GM19395 (cell line): ENCODE data around the gene SPATA18.
"Not testable (repeated sequence)": the region's sequence is repeated elsewhere in the genome, so short reads cannot be mapped to it uniquely, and the experiment has no call there.

Experiments
- ATAC-seq: cut with Tn5 transposase; IDR thresholded peaks from one replicate; pipeline ENCODE4 v1.9.1; 2021; ENCODE audit warnings: mild to moderate bottlenecking, moderate library complexity; ENCODE audit not compliant: unreplicated experiment

The SPATA18 gene

DNA sequence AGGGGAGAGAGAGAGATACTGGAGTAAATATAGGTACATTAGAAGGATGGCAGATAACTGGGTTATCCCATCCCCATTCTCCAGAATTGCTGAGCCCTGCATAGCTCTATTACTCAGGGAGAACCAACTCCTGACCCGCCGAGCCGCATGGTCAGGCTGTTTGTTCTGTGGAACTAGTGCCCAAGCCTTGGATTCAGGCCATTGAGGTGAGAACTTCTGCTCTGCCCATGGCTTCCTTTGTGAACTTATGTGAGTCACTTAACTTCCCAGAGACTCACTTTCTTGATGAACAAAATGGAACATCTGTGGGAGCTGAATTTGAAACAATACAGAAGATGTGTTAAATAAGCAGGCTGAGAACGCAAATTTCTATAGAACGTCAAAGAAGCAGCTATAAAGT is 54.2 kb downstream of the SPATA18 start:
- ATAC-seq = no peak

DNA sequence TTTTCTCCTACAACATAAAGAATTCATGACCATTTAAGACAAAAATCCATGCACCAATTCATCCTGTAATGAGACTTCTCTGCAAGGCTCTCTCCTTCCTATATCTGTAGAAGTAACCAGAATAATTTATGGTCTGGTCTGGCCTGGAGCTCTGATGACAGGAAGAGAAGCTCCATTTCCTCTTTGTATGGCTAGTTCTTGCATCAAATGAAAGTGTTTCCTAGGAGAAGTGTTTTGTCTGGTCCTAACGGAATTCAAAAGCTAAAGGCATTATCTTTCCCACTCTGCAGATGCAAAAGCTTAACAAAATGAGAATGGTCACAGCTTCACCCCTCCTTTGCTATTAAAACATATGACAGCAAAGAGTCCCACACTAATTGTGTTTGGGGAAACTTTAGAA is 55.1 kb downstream of the SPATA18 start:
- no peak for ATAC-seq

DNA sequence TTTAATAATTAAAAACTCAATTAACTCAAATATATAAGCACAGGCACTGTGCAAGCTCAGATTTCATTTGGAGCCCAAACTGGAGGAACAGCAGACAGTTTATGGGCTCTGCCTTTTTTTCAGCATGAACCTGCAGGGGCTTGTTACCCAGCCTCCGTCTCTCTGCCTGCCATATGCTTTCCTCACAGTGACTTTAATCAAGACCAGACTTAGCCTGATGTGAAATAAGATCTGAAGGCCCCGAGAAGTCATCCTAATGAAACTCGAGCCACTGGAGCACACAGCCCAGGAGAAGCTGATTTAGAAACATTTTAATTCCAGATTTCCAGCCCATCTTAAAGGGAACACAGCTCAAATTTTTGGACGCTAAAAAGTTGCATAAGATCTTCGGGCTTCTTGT is 55.6 kb downstream of the SPATA18 start:
- no peak for ATAC-seq

DNA sequence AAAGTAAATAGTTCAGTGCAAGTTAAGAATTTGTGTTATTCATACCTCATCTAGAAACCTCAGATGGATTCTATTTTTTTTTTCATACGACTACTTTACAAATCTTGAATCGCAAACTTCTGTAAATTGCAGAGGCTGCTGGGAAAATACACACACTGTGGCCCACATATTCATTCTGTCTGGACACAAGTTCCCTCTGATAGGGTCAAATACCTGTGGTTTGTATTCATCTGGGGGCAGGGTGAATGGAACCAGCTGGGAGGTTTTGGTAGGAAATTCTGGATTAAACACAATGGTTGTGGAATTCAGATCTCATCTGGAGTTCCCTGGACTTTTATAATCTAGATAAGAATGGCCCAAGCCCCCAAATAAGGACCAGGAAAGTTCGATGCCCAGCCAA is 56.2 kb downstream of the SPATA18 start:
- no peak for ATAC-seq

DNA sequence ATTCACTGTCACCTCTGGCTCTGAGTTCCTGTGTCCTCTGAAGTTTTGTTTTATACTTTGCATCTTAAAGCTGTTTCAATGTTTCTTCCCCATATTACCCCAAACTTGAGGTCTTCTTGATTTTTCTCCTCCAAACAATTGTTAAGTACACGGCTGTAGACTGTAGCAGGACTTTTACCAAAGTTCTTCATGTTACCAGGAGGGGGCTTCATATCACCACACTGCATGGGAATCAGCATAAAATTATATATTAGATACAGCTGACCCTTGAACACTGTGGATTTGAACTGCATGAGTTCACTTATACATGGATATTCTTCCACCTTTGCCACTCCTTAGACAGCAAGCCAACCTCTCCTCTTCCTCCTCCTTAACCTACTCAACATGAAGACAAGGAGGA is 56.6 kb downstream of the SPATA18 start:
- ATAC-seq = no peak

DNA sequence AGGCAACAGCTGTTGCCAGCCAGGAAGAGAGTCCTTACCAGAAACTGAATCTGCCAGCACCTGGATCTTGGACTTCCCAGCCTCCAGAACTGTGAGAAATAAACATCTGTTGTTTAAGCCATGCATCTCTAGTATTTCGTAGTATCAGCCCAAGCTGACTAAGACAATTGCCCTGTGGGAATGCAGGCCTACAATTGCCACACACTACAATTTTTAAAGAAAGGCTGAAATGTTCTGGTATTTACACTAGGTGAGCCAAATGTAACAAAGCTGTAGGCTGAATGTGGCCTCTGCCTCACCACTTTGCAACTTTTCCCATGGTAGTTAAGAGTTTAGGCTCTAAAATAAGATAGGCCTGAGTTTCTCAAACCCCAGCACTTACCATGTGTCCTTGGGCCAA is 59.1 kb downstream of the SPATA18 start:
- ATAC-seq = no peak

DNA sequence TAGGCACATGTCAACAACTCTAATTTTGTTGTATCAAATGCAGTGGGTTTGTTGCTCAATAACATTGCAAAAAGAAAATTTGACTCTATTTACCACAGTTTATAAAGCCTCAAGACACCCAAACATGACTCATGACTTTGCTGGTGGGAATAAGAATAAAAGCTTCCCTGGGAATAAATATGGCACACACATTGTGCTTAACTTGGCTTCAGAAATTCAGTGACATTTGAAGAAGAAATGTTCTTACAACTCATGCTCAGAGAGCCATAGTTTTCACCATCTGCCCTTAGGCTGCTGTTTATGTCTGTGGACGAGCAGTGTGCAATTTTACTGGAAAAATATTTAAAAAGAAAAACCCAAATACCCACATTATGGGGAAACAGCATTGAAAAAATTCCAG is 60.9 kb downstream of the SPATA18 start:
- no peak for ATAC-seq

DNA sequence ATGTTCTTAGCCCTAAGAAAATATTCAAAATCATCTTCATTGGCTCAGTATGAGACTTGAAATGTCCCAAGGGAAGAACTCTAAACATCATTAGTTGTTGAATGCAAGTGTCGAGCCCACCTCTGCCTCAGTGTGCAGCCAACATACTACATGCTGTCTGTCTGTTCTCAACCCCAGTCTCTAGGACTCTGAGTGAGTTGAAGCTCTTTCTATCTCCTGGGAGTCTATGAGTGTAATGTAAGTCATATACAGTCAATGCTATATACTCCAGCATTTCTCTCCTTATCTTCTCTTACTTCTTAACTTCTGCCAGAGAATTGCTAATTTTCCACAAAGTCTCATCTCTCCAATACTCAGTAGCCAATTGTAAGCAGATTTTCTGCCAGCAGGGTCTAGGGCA is 61.3 kb downstream of the SPATA18 start:
- ATAC-seq = no peak

DNA sequence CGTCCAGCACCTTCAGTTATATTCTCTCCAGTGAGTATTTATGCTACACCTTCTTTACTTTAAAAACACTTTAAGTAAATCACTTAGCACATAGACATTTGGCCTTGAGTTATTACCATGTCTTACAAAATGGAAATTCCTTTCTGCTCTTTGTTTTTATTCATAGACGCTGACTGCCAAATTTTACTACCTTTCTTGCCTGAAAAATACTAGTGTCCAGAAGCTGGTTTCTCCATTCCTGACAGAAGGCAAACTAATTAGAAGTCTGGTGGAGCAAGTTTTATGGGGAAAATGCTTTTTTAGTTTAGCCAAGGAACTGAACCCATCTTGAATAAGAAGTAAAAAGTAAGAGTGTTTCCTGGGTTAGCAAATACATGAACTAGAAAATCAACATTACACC is 65.5 kb downstream of the SPATA18 start:
- ATAC-seq = no peak

DNA sequence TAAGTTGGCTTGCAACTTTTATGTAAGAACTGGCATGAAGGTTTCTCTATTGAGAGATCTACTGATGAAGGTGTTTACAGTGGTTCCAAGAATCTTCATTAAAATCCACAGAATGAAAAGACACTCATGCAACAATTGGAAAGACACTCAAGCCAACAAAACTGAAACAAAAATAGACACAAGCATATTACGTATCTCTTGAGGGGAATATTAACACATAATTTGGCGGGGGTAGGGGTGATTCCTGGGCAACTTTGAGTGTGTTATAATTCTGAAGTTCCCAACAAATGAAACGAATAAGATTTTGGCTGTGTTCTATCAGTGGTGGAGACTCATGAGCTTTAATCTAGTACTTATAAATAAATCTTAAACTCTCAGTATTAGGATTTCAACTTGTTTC is 75.1 kb downstream of the SPATA18 start:
- no peak for ATAC-seq

DNA sequence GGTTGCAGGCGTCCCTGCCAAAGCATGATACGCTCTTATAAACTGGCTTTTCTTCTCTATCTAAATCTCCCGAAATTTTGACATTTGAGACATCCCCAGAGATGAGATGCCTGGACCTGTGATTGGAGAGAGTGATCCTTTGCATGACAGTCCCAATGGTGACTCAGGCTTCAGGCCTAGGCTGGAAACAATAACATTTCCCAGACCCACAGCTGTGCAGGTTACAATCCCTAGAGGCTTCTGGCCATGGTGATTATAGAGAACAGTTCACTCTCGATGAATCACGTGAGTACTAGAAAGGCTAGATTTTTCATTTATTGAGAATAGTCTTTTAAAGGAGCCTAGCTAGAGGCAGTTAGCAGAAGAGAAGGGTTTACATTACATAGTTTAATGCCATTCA is 75.9 kb downstream of the SPATA18 start:
- ATAC-seq = no peak

DNA sequence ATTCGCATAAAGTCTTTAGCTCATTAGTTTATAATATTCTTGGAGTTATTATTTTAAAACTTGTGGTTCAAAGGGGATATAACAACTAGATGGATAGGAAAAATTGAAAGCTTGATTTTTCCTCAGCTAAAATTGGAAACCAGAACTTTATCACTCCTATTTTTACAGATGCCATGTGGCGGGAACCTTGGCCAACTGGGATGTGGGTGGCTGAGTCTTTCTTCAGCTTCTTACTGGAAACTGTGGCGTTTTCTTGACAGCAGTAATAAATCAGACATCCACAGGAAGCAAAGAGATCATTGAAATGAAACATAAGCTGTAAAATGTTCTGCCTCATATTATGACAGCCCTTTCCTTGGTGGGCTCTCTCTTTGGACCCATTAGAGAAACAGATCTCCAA is 84.1 kb downstream of the SPATA18 start:
- no peak for ATAC-seq

DNA sequence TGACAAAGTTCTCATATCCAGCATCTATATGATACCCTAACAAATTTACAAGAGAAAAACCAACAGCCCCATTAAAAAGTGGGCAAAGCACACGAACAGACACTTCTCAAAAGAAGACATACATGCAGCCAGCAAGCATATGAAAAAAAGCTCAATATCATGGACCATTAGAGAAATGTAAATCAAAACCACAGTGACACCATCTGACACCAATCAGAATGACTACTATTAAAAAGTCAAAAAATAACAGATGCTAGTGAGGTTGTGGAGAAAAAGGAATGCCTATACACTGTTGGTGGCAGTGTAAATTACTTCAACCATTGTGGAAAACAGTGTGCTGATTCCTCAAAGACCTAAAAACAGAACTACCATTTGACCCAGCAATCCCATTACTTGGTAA is 86.0 kb downstream of the SPATA18 start:
- ATAC-seq = not testable (repeated sequence)

DNA sequence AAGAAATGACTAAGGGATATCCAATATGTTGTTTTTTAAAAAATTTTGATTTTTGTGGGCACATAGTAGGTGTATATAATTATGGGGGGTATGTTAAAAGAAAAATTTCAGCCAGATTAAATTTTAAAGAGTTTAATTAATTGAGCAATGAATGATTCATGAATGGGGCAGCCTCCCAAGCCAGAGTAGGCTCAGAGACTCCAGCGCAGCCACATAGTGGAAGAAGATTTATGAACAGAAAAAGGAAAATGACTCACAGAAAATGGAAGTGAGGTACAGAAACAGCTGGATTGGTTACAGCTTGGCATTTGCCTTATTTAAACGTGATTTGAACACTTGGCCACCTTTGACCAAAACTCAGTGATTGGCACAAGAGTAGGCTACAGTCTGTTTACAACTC is 91.7 kb downstream of the SPATA18 start:
- ATAC-seq = no peak

DNA sequence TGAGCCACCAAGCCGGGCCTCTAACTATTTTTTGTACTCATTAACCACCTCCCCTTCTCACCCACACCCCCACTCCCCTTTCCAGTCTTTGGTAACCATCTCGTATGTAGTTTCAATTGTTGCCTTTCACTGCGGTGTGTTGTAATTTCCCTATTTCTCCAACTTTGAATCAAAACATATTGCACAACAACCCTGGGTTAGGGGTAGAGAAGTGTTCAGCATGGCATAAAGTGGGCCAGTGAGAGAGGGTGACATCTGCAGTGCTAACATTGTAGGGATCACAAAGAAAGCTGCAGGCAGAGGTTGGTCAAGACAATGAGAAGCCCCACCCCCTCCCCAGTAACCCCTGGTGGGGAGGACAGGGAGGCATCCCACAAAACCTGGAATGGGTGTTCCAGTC is 92.7 kb downstream of the SPATA18 start:
- ATAC-seq = no peak

DNA sequence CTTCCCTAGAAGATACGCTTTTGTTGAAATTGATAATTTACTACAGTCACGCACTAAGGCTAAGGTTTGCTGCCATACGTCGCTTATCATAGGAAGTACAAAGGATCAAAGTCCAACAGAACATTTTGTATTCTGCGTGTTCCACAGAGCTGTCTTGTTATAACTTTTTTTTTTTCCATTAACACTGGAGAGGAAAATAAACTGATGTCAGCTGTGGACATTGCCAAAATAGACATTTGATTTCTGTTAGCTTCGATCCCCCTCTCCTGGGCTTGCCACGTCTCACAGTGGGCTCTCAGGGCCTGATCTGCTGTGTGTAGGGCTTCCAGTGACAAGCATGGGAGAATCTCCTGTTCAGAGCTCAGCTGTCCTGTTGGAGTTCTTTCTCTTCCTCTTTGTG is 93.3 kb downstream of the SPATA18 start:
- ATAC-seq = no peak
